ENCODE results near the gene MMS19.

The MMS19 gene

GRCh38 chr10:97452352-97452751 is 45.9 kb downstream of the MMS19 start:
- no peak overlapping the region for H3K4me3 ChIP-seq (ENCODE audit: low read depth, low read length)
- ChIA-PET CTCF (interaction anchor here (1.1 to 4.8 kb wide), 8 partner anchors 10 to 120 kb away, joined by 3 to 27 read pairs (median 4); partner anchors contain the start of gene ANKRD2), POLR2A (interaction anchor here (1.2 kb wide), 1 partner anchor 52 kb away, joined by 3 read pairs; no protein-coding TSS in a partner anchor)
- TF ChIP-seq CTCF (IDR thresholded peaks at IDR 0.05; ENCODE audit: insufficient read depth, low read length, missing control alignments), result no peak
- DNase-seq (ENCODE audit: low read depth, low spot score), result no peak

- no peak for DNase-seq (ENCODE audit: low read depth, low spot score)
- H3K4me3 ChIP-seq (ENCODE audit: low read depth, low read length), result no peak overlapping the region
- TF ChIP-seq CTCF (IDR thresholded peaks at IDR 0.05; ENCODE audit: insufficient read depth, low read length, missing control alignments), result no peak
- POLR2A ChIA-PET, result no interaction called here
- CTCF ChIA-PET, result interaction anchor here (1.2 to 1.3 kb wide), 2 partner anchors 10 to 102 kb away, joined by 3 to 4 read pairs; no protein-coding TSS in a partner anchor
These were observed 46.6 kb downstream of the MMS19 start for GRCh38 chr10:97451605-97452004.

DNA sequence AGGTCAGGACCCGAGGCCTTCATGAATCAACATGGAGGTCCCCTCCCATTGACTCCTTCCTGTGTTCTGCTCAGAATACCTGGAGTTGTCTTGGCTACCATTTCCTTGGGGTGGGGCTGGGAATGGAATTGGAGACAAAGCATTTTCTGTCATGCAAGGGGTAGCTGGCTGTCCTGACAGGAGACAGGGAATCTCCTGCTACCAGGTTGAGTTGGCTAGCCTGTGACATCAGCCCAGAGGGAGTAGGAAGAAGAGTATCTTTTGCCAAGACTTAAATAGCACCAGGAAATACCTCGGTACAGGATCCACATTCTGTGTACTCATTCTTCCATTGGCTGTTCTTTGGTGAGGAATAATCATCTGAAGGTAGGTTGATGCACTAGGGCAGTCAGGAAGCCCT is 47.4 kb downstream of the MMS19 start:
- TF ChIP-seq CTCF (IDR thresholded peaks at IDR 0.05; ENCODE audit: insufficient read depth, low read length, missing control alignments), result no peak
- DNase-seq (ENCODE audit: low read depth, low spot score), result no peak
- POLR2A ChIA-PET, result no interaction called here
- CTCF ChIA-PET, result interaction anchor here (1.3 to 2.1 kb wide), 3 partner anchors 9 to 102 kb away, joined by 3 to 11 read pairs (median 4); no protein-coding TSS in a partner anchor
- no peak overlapping the region for H3K4me3 ChIP-seq (ENCODE audit: low read depth, low read length)

GRCh38 chr10:97445722-97446639 is 52.2 kb downstream of the MMS19 start, which contains the start of the genes EXOSC1 and ZDHHC16:
TSS of gene EXOSC1 (minus strand) at chr10:97446006. CDS start at chr10:97445985, 21 bp downstream.
TSS of gene ZDHHC16 (plus strand) at chr10:97446175. CDS start at chr10:97451676, 5,501 bp downstream.
- CTCF ChIA-PET, result interaction anchor here (1.0 to 1.7 kb wide), 5 partner anchors 9 to 107 kb away, joined by 3 to 8 read pairs (median 3); no protein-coding TSS in a partner anchor
- peak within 1 kb of the TSS; percentile 94 for H3K4me3 ChIP-seq (ENCODE audit: low read depth, low read length)
- TF ChIP-seq CTCF (IDR thresholded peaks at IDR 0.05; ENCODE audit: insufficient read depth, low read length, missing control alignments), result no peak
- POLR2A ChIA-PET, result no interaction called here
- peak; percentile 81 for DNase-seq (ENCODE audit: low read depth, low spot score)

DNA sequence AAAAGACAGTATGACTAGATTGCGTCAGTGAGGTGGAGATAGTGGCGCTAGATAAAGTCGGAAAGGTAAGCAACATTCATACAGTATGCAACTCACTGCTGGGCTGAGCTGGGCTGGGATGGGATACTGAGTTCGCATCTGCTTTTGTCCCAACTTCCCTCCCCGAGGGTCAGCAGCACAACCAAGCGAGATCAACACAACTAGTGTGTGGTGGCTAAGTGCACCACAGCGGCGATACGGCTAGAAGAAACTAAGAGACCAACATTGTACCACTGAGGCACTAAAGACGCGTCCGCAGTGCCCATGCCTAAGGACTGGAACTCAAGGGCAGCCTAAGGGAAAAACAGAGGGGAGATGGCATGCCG is 52.9 kb downstream of the MMS19 start:
- CTCF ChIA-PET, result interaction anchor here (1.0 to 2.1 kb wide), 7 partner anchors 9 to 107 kb away, joined by 3 to 9 read pairs (median 4); no protein-coding TSS in a partner anchor
- POLR2A ChIA-PET, result no interaction called here
- TF ChIP-seq CTCF (IDR thresholded peaks at IDR 0.05; ENCODE audit: insufficient read depth, low read length, missing control alignments), result no peak
- no peak for DNase-seq (ENCODE audit: low read depth, low spot score)
- peak overlapping the region; percentile 94 for H3K4me3 ChIP-seq (ENCODE audit: low read depth, low read length)

GRCh38 chr10:97444212-97444611 is 54.0 kb downstream of the MMS19 start:
- no peak for DNase-seq (ENCODE audit: low read depth, low spot score)
- ChIA-PET POLR2A (no interaction called here), CTCF (interaction anchor here (0.6 to 2.1 kb wide), 8 partner anchors 10 to 110 kb away, joined by 3 to 9 read pairs (median 4); no protein-coding TSS in a partner anchor)
- no peak for TF ChIP-seq CTCF (IDR thresholded peaks at IDR 0.05; ENCODE audit: insufficient read depth, low read length, missing control alignments)
- 0 out of 2 replicates have a peak overlapping the region, but pooled peaks have one; percentile 1 for H3K4me3 ChIP-seq (ENCODE audit: low read depth, low read length)

All from AG04449 (cell line).